Stimulated activated CD4-positive, alpha-beta T cell treated with anti-CD3 and anti-CD28 coated beads, Interleukin-1b, Interleukin-23, amount 100 ng/mL, for 1 hour (primary cell): ENCODE measurements around the gene STK35.

Experiments
- DNase-seq, 2 donors: peaks; one replicate each; pipeline ENCODE4 v3.0.0-alpha.2; 2020; ENCODE audit warnings: low read depth in 2 of 2

STK35 gene

DNA sequence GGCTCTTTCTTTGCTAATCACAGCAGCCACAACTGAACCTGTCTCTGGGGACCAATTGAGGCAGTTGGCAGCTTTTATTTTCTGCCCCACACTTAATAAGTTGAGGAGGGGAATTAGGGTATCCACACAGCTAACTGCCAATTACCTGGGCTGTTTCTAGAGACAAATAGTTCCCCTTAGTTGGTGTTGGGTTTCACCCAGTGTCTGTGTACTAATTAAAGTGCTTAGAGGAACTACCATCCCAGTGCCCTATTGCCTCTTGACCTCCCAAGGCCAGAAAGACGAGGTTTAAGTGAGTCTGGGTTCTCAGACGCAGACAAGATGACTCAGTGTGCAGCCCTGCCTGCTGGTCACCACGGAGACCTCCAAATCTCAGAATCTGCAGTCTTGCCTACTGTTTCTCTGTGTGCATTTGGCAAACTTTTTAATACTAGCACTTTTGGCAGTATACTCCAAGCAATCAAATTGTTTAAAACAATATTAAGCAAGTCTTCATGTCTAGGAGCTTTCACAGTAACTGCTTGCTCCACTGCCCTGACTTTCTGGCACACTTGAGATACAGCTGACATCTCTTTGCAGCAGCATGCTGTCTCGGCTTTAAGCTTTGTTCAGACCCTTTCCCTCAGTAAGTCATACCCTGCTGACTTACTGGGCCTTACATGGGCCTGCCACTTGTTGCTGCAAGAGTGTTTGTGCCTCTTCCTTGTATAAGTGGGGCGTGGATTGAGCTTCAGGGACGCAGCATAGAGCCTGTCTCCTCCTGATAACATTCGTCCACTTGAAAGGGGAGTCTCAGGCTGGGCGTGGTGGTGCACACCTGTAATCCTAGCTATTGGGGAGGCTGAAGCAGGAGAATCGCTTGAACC, 31.9 kb downstream of the STK35 start:
- DNase-seq = no peak

DNA sequence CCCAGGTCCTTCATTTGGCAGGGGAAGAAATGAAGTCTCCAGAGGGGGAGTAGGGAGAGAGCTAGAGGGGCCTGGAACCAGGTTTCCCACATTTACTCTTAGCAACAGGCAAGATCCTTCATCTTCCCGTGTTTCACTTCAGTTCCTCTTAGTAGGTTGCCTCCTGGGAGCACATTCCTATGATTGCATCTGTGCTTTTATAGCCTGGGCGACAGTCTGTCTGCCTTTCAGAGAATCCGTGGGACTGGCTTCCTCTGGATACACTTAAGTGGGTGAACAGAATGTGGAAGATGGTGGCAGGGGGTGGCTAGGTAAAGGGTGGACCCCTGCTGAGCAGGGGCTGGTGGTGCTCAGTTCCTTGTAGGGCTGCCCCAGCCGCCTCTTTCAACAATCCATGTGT, 33.4 kb downstream of the STK35 start:
- DNase-seq = no peak

DNA sequence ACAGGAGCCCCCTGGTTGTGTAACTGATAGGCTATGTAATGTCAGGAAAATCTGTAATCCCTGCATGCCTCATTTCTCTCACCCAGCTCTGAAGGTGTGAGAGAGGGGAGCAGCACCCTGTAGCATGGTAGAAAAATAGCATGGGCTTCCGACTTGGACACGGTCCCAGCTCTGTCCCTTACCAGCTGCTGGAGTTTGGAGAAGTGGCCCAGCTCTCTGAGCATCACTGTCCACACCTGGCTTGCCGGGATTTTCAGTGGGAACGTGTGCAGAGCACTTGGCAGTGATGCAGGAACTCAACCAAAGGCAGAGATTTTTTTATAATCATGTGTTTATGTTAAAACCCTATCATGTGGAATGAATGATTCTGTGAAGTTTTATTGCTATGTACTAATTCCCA, 34.6 kb downstream of the STK35 start:
- DNase-seq = no peak

DNA sequence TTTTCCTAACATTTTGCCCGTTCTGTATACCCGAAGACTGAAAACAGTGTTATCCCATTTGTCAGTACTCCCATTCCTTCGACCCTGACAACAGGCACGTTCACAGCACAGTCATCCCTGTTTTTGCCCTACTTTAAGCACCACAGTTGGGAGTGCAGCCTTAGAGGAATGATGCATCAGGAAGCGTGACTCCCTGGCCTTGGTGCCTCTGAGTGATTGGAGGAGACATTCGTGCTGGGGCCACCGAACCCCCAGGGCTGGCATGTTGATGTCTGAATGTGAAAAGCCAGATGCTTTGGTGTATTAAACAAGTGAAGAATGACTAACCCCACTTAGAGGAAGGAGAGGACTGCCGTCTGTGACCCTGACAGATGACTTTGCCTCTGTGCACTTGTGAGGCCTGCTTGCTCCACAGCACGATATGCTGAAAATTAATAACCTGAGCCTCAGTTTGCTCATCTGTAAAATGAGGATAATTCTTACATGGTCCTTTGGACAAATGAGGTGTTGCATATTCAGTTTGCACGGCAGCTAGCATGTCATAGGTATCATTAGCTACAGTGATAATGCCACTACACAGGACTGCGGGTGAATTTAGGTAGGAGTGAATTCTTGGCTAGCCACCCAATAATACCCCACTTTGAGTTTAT, 36.0 kb downstream of the STK35 start:
- DNase-seq = no peak

DNA sequence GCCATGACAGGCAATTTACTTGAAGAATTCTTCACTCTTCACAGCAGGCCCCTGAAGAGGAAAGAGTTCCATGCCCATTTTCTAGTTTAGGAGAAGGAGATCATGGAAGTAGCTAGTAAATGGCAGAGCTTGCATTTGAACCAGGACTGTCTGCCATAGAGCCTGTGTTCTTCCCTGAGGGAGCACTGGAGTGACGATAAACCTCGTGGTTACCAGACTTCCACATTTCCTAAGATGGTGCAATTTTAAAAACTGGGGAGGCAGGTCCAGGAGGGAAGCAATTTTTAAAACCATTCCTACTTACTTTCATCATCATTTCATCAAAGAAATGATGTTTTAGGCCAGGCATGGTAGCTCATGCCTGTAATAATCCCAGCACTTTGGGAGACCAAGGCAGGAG, 36.8 kb downstream of the STK35 start:
- no peak for DNase-seq

DNA sequence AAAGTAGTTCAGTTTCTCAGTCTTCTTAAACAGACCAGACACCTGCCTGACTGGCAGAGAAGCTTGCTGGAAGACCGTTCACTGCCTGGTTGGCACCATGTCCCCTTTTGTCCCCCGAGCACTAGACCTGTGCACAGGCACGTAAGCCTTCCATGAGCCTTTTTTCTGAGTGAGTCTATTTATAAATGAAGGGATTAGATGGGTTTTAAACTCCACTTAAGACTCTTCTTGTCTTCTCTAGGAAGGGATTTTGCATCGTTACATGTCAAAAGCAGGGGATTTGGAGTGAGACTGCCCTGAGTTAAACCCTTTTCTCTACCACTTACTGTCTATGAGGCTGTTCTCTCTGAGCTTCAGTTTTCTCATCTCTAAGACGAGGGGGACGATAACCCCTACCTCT, 37.6 kb downstream of the STK35 start:
- DNase-seq = no peak

DNA sequence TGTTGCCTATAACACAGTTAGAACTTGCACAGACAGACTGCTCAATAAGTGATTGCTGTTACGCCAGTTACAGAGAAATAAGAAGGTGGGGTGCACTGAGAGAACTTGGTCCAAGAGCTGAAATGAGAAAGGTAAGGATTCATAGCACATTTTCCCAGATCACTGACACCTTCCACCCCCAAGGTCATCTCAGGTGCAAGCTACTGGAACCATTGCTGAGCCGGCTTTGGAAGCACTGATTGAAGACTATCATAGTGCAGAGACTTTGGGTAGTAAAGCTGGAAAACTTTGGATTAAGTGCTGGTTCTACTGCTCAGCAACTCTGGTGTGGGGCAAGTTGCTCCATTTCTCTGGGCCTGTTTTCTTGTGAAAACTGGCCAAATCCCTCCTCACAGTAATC, 38.1 kb downstream of the STK35 start:
- no peak for DNase-seq

DNA sequence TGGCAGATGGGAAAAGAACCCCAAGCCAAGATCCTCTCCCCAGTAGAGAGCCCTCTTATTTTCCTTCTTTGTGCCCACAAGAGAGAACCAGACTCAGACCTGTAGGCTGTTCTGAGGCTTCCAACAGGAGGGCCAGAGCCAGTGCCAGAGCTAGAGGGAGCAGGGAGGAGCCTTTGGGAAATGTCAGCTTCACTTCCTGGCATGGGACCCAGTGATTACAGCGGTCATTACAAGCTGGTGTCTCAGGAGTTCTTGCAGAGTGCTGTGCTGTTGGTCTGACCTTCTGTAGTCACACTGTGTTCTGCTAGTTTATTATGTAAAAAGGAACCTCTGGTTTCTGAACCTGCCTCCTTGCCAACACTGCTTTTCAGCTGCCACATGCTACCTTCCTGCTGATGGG, 38.9 kb downstream of the STK35 start:
- no peak for DNase-seq

DNA sequence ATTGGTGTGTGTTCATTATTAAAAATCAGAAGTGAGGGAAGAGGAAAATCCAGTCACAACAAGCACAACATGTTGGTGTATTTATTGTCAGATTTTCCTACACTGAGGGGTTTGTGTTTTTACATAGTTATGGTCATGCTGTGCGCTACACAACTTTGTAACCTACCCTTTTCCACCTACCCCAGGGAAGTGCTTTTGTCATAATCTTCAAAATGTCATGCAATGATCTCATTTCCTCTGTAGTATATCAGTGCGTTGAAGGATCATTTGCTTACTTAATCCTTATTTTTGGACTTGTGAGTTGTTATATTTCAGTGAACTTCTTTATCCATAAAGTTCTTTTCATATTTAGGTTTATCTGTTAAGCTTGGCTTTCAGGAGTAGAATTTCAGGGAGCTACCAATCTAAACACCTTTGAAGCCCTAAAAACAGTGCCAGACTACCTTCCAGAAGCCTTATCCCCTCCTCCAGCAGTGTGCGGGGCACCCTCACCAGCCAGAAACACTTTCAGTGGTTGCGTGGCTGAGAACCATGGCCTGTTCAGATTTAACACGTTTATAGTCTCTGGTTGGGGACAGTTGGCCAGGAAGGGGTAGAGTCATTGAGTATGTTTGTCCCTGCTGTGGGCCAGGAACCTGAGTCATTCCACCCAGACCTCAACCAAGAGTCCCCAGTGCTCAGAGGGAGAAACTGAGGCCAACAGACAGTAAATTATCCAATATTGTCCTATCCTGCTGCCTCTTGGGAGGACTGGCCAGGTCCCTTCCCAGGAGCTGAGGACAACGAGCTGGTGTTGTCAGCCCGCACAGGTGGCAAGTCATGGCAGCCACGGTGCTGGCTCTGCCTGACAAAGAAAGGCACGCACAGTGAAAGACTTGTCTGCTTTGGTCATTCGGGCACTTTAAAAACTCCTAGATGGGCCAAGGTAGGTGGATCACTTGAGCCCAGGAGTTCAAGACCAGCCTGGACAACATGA, 40.3 kb downstream of the STK35 start:
- no peak for DNase-seq

DNA sequence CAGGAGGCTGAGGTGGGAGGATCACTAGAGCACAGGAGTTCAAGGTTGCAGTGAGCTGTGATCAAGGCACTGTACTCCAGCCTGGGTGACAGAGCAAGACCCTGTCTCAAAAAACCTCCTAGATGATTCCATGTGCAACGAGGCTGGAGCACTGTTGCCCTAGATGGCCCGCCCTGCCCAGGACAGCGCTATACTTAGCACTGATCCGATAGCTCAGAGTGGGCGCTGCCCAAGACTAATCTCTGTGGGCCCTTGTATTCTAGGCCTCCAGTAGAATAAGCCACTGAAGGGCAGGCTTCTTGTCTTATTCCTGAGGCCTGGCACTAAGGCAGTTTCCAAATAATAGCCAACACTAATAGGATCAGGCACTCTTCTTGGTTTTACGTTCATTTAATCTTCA, 41.0 kb downstream of the STK35 start:
- DNase-seq = no peak

DNA sequence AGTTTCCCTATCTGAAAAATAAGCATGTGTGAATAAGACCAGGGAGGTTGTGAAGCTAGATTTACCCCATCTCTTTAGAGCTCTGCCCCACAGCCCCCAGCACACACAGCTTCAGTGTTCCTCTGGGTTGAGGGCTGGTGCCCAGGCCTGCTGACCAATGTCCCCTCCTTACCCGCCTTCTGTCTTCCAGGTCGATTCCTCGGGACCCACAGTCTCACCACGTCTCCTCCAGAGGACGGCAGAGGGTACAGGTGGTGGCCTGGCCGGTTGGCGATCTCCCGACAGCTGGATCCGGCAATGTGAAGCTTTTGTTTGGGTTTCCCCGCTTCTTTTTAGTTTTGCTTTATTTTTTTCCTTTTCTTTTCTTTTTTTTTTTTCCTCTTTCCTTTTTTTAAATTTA, 42.0 kb downstream of the STK35 start:
- no peak for DNase-seq

DNA sequence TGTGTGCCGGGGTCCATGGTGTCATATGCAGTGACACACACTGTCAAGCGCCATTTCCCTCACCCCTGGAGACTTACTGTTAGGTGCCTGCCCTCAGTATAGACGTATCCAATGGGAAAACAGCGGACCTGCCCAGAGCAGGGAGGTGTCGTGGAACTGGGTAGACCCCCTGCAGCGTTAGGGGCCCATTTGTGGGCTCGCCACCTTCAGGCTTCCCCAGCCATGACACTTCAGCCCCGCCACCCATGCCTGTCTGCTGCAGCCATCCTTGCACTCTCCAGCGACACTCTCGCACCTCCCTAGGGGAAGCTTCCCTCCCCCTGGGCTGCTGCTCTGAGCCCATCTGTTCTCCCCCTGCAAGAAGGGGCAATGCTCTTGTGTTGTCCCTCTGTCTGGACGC, 43.2 kb downstream of the STK35 start:
- no peak for DNase-seq

DNA sequence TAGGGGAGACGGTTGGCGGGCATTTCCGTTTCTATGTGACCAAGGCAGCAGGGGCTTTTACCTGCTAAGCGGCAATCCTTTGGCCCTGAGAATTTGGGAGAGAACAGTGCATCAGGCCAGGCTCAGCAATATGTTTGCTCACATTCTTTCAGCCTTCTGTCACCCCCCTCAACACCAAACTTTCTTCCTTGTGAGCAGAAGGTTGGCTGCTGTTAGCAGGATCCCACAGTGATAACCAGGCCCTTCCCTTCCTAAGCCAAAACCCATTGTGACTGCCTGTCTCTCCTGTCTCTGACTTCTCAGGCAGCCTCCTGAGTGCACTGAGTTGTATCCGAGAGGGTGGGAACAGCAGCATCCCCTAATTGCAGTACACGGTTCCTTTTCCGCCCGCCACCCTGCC, 43.7 kb downstream of the STK35 start:
- no peak for DNase-seq

DNA sequence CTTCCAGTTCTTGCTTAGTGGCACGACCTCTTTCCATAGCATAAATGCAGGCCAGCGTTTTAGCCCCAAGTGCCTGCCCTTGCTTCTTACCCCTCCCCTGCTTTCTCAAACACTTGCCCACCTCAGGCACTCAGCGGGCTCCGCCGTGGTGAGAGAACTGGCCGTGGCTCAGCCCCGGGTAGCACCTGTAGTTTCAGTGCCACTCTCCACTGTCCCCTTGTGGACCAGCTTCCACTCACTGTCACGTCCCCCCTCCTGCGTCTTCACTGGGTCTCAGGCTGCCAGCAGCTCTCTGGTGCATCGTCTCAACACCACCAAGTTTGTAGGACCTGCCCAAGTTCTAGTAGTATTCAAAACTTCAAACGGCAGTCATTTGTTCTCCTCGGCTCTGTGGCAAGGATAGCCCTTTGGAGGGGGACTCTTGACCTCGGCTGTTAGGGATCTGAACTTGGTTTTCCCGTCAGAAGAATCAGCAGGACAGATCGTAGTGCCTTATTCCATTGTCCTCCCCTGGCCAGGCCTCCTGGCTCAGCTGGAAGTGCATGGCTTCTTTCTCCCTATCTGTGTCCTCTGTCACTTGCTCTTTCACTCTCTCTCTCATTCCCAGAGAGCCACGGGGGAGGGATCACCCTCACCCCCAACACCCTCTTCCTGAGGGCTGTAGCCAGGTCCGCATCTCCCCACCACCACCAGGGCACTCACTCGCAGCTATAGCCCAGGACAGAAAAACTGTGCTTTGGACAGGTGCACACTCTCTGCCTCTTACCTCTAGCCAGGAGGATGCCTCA, 44.6 kb downstream of the STK35 start:
- DNase-seq = no peak

DNA sequence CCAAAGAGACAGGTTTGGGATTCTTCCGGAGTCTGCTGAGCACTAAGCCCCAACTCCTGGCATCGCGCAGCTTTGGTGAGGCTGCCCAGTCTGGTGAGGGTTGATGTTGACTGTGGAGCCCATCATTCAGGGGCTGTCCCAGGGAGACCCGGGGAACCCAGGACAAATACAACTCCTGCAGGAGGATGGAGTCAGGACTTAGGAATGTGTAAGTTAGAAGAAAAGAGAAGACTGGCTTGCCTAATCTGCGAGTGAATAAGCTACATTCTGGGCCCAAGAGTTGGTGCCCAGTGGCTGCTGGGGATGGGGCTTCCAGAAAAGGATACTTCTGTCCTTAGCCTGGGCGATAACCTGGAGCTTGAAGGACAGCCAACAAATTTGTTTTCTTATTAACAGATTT, 47.9 kb downstream of the STK35 start:
- DNase-seq = no peak

DNA sequence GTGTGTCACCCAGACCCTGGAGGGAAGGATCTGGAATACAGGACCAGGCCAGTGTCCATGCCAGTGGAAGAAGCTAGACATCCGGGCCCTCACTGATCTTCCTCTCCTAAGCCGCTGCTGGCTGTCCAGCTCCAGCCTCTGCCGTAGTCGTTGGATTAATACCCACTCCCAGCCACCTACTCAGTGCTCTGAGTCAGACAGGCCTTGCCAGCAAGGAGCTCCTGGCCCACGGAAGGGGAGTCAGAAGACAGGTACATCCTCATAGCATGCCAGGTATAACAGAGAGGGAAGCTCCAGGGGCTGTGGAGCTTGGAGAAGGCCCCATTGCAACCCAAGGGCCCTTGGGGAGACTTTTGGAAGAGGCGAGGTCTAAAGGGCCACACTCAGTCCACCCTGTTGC, 49.0 kb downstream of the STK35 start:
- no peak for DNase-seq

DNA sequence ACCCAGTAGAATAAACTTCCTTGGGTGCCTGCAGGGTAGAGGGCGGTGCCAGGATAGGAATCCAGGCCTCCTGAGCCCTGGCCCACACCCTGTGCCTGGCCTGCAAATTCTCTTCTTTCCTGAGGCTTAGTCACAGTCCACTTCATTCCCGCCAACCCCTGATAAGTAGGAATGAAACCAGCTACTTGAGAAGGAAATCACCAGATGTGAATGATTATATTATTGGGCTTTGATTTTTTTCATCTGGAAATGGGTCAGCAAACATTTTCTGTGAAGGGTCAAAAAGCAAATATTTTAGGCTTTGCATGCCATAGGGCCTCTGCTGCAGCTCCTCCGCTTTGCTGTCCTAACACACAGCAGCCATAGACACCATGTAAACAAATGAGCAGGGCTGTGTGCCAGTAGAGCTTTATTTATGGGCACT, 50.2 kb downstream of the STK35 start:
- DNase-seq = no peak

DNA sequence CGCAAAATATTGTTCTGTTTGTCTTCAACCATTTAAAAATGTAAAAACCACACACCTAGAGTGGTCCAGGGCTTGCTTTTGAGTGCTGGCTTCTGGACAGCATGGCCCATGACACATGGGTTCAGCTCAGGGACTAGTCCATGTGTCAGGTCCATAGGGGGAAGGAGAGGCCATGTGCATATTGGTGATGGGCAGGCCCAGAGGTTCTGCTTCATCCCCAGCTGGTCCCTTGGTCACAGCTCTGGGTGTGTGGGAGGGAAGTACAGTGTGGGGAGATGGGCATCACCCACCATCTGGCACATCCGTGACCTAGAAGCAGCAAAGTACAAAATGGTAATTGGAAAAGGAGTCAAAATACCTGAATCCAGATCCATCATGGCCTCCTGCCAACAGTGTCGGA, 50.7 kb downstream of the STK35 start:
- no peak for DNase-seq

DNA sequence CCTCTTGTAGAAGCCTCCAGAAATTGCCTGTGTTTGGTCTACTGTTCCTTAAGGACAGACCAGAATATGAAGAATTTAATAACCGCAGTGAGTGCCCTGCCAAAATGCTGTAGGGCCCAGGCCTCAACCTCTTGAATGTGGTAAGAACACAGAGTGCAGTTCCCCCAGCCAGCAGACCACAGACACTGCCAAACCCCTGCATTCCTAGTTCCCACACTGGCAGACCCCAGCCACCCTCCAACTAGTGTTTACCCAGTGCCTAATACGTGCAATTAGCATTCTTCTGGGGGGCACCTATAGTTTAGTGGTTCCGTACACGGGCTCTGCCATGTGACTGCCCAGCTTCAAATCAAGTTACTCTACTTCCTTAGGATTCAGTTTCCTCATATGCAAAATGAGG, 51.7 kb downstream of the STK35 start:
- DNase-seq = no peak

DNA sequence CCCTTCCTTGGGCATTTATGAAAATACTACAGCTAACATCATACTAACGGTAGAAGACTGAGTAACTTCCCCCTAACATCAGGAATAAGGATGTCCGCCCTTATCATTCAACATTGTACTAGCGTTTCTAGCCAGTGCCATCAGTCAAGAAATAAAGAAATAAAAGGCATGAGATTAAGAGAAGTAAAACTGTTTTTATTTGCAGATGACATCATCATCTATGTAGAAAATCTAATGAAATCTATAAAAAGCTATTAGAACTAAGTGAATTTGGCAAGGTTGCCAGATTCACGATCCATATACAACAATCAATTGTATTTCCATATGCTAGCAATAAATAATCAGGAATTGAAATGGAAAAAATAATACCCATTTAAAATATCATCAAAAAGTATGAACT, 54.6 kb downstream of the STK35 start:
- DNase-seq = no peak
